ENCODE data around the gene CAPZB.

CAPZB gene

DNA sequence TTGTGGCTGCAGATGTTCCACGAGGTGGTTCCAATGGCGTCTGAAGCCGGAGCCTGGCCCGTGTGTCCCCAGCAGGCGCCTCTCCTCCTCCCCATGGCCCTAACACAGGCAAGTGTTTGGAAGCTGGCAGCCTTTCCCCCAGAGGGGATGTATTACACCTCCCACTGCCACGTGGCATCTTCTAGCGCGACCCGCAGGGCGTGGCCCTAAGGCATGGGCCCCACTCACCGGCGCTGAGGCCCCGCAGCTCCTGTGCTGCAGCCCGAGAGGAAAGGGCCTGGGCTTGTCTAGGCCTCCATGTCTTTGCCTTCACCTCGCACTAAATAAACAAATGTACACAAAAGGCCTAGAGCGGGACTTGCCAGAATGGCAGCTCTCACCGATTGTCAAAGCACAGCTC lies 135.3 kb downstream of the CAPZB start:
- TF ChIP-seq, protein P1, sequence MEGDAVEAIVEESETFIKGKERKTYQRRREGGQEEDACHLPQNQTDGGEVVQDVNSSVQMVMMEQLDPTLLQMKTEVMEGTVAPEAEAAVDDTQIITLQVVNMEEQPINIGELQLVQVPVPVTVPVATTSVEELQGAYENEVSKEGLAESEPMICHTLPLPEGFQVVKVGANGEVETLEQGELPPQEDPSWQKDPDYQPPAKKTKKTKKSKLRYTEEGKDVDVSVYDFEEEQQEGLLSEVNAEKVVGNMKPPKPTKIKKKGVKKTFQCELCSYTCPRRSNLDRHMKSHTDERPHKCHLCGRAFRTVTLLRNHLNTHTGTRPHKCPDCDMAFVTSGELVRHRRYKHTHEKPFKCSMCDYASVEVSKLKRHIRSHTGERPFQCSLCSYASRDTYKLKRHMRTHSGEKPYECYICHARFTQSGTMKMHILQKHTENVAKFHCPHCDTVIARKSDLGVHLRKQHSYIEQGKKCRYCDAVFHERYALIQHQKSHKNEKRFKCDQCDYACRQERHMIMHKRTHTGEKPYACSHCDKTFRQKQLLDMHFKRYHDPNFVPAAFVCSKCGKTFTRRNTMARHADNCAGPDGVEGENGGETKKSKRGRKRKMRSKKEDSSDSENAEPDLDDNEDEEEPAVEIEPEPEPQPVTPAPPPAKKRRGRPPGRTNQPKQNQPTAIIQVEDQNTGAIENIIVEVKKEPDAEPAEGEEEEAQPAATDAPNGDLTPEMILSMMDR (IDR thresholded peaks at IDR 0.05; ENCODE audit: low read length) = no peak
- TF ChIP-seq EZH2 (optimal IDR thresholded peaks at IDR 0.05; ENCODE audit: low read depth, low read length) (no peak), EZH2phosphoT487 (IDR thresholded peaks at IDR 0.05; ENCODE audit: low read length) (no peak)
- no peaks in the 10 kb centered on the region for H3K36me3 ChIP-seq (replicated peaks; ENCODE audit: insufficient read depth, low read length)

DNA sequence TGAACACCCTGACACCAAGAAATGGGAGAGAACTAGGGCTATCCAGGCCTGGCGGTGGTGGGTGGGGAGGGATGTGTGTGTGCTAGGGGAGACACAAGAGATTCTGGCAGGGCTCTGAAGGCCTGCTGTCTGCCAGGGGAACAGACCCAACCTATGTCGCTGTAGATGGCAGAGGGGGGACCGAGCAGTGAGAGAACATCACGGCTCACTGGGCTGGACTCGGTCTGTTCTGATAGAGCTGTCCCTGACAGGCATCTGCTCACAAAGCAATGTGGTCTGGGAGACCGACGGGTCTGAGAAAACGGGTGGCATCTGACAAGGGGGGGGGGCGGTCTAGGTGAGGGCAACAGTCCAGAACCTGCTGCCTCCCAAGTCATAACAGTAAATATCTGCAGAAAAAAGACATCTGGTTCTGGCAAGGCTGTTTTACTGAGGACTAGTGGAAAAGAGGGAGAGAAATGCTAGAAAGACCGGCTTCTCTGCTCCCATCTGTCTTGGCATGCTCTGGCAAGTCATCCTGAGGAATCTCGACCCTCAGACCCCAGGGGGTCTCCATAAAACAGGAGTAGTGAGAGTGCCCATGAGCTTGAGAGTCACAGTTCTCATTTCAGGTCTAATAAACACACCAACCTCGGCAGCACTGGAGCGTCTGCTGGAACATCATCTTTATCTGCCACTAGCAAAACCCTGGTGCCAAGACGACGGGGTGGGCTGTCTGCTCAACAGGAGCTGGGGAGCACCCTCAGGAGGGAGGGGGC lies 136.7 kb downstream of the CAPZB start:
- H3K36me3 ChIP-seq (replicated peaks; ENCODE audit: insufficient read depth, low read length) = no peaks in the 10 kb centered on the region
- no peaks in the 10 kb centered on the region for H3K79me2 ChIP-seq (ENCODE audit: low read length)
- no peak overlapping the region for H3K4me2 ChIP-seq (ENCODE audit: low read depth, low read length)
- no peak for DNase-seq
- H3K9ac ChIP-seq (ENCODE audit: low read length) = no peak overlapping the region
- H3K27me3 ChIP-seq (replicated peaks; ENCODE audit: insufficient read depth, low read length) = no peaks in the 10 kb centered on the region
- no peaks in the 10 kb centered on the region for H3F3A ChIP-seq (ENCODE audit: insufficient read depth, low read length)
- H3K9me2 ChIP-seq (replicated peaks; ENCODE audit: insufficient read depth, low read length) = no peaks in the 10 kb centered on the region
- H2AFZ ChIP-seq (ENCODE audit: low read length) = no peak overlapping the region
- H4K20me1 ChIP-seq (ENCODE audit: insufficient read depth, low read length) = no peaks in the 10 kb centered on the region
- H3K4me3 ChIP-seq (ENCODE audit: low read length) = no peak overlapping the region
- H3K9me3 ChIP-seq (replicated peaks; ENCODE audit: insufficient read depth, low read length) = no peaks in the 10 kb centered on the region
- no peak overlapping the region for H3K27ac ChIP-seq (ENCODE audit: low read length)
- no peaks in the 10 kb centered on the region for H3K4me1 ChIP-seq (ENCODE audit: low read length)
- TF ChIP-seq EZH2phosphoT487 (IDR thresholded peaks at IDR 0.05; ENCODE audit: low read length) (no peak), EZH2 (optimal IDR thresholded peaks at IDR 0.05; ENCODE audit: low read depth, low read length) (no peak)
- TF ChIP-seq, protein P1 (IDR thresholded peaks at IDR 0.05; ENCODE audit: low read length) = no peak

More for the DNA sequence above, 135.3 kb downstream of the CAPZB start:
- Histone ChIP-seq H3K9me2 (replicated peaks; ENCODE audit: insufficient read depth, low read length) (no peaks in the 10 kb centered on the region), H2AFZ (ENCODE audit: low read length) (no peak overlapping the region), H3K79me2 (ENCODE audit: low read length) (no peaks in the 10 kb centered on the region), H3K27ac (ENCODE audit: low read length) (no peak overlapping the region), H3K9ac (ENCODE audit: low read length) (no peak overlapping the region), H3K9me3 (replicated peaks; ENCODE audit: insufficient read depth, low read length) (no peaks in the 10 kb centered on the region), H3K27me3 (replicated peaks; ENCODE audit: insufficient read depth, low read length) (no peaks in the 10 kb centered on the region), H4K20me1 (ENCODE audit: insufficient read depth, low read length) (no peaks in the 10 kb centered on the region), H3K4me2 (ENCODE audit: low read depth, low read length) (no peak overlapping the region), H3F3A (ENCODE audit: insufficient read depth, low read length) (no peaks in the 10 kb centered on the region), H3K4me1 (ENCODE audit: low read length) (no peaks in the 10 kb centered on the region), H3K4me3 (ENCODE audit: low read length) (no peak overlapping the region)
- no peak for DNase-seq

DNA sequence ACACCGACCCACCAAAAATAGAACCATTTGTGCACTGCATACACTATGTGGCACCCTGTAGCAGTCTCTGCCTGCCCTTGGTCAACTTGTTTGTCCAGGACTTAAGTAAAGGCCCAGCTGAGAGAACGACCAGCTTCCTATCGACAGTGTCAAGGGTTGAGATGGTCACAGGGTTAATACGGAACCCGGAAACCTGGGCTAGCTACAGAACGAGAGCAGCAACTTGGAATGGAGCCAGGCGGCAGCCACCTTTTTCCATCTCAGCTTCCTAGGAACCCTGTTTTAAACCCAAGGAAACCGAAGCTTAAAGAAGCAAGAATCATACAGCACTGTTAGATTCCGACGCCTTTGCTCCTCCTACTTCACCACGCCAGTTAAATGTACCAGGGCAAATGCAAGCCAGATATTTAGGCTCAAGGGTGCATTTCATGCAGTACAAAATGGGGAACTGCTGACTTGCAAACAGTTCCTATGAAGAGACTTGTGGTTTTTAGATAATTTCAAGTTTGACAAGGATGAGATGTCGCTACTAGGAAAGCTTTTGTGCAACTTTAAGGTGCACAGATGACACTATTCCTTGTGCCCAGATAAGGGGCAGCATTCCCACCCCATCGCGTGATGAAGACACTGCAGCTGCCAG lies 137.7 kb downstream of the CAPZB start:
- Histone ChIP-seq H3K36me3 (replicated peaks; ENCODE audit: insufficient read depth, low read length) (no peaks in the 10 kb centered on the region), H4K20me1 (ENCODE audit: insufficient read depth, low read length) (no peaks in the 10 kb centered on the region), H3K9ac (ENCODE audit: low read length) (no peak overlapping the region), H3K9me3 (replicated peaks; ENCODE audit: insufficient read depth, low read length) (no peaks in the 10 kb centered on the region), H3K27ac (ENCODE audit: low read length) (no peak overlapping the region), H3K4me3 (ENCODE audit: low read length) (no peak overlapping the region), H3K27me3 (replicated peaks; ENCODE audit: insufficient read depth, low read length) (no peaks in the 10 kb centered on the region), H3F3A (ENCODE audit: insufficient read depth, low read length) (no peaks in the 10 kb centered on the region), H3K79me2 (ENCODE audit: low read length) (no peaks in the 10 kb centered on the region), H2AFZ (ENCODE audit: low read length) (no peak overlapping the region), H3K4me2 (ENCODE audit: low read depth, low read length) (no peak overlapping the region), H3K4me1 (ENCODE audit: low read length) (no peaks in the 10 kb centered on the region), H3K9me2 (replicated peaks; ENCODE audit: insufficient read depth, low read length) (no peaks in the 10 kb centered on the region)
- DNase-seq = no peak
- TF ChIP-seq EZH2phosphoT487 (IDR thresholded peaks at IDR 0.05; ENCODE audit: low read length) = no peak
- TF ChIP-seq, protein P1 (IDR thresholded peaks at IDR 0.05; ENCODE audit: low read length) = no peak
